PC-3 (cell line): Measurements from ENCODE around the gene QPCT. TPM values are rescaled to one million over a fixed set of nuclear protein-coding genes. Genes with fewer than 3 reads are reported as not detected.
A peak's percentile ranks its signal among the peaks of the same experiment; 100 is the strongest.

Source experiments
- ATAC-seq: fragments of 200-7000 bp; cut with Tn5 transposase; 2 replicates; pipeline ENCODE4 v1.9.1; 2020; ENCODE audit warnings: mild to moderate bottlenecking, moderate library complexity
- BruUV-seq: library from RNA; stranded (reverse); fragments of 400-500 nt; replicated peaks from 2 replicates; lab custom pipeline; 2021; lab: Mats Ljungman, UMichigan
- CTCF ChIA-PET: fragments of 300-600 bp; sonication (Branson Sonifier 250); formaldehyde crosslinking; loops from one replicate; lab custom pipeline; 2022; ENCODE audit warnings: antibody characterized with exemption; lab: Charles Lee
- POLR2A ChIA-PET: fragments of 300-600 bp; sonication (Branson Sonifier 250); formaldehyde crosslinking; loops from one replicate; lab custom pipeline; 2022; ENCODE audit warnings: antibody characterized with exemption; ENCODE audit not compliant: unreplicated experiment; lab: Charles Lee
- DNase-seq: peaks from one replicate; pipeline ENCODE4 v3.0.0-alpha.2; 2015
- H2AFZ ChIP-seq: fragments of 300-600 bp; sonication (generic); 2 replicates; pipeline ENCODE4 v1.6.0; 2016; ENCODE audit warnings: antibody characterized with exemption, low read length
- H3F3A ChIP-seq: fragments of 300-600 bp; sonication (generic); one replicate; pipeline ENCODE4 v1.6.0; 2017; ENCODE audit warnings: antibody characterized with exemption, low read length, control low read depth, mild to moderate bottlenecking; ENCODE audit not compliant: unreplicated experiment
- H3K27ac ChIP-seq: fragments of 300-600 bp; sonication (generic); 2 replicates; pipeline ENCODE4 v1.5.1; 2016; ENCODE audit warnings: mild to moderate bottlenecking, low read length
- H3K27me3 ChIP-seq: fragments of 300-600 bp; sonication (generic); 2 replicates; pipeline ENCODE4 v1.6.1; 2016; ENCODE audit warnings: low read length, mixed read lengths
- H3K36me3 ChIP-seq: fragments of 300-600 bp; sonication (generic); 2 replicates; pipeline ENCODE4 v1.6.1; 2016; ENCODE audit warnings: low read depth, mixed run types, low read length, mixed read lengths
- H3K4me1 ChIP-seq: fragments of 300-600 bp; sonication (generic); 2 replicates; pipeline ENCODE4 v1.5.1; 2016; ENCODE audit warnings: low read length; ENCODE audit not compliant: insufficient read depth
- H3K4me2 ChIP-seq: fragments of 300-600 bp; sonication (generic); 2 replicates; pipeline ENCODE4 v1.6.0; 2016; ENCODE audit warnings: low read length
- H3K4me3 ChIP-seq: fragments of 300-600 bp; sonication (generic); 2 replicates; pipeline ENCODE4 v1.5.1; 2016; ENCODE audit warnings: mild to moderate bottlenecking, low read length, mixed read lengths
- H3K79me2 ChIP-seq: fragments of 300-600 bp; sonication (generic); 2 replicates; pipeline ENCODE4 v1.6.1; 2017; ENCODE audit warnings: low read length, mixed read lengths
- H3K9ac ChIP-seq: fragments of 300-600 bp; sonication (generic); 2 replicates; pipeline ENCODE4 v1.6.0; 2016; ENCODE audit warnings: mild to moderate bottlenecking, low read length
- H3K9me2 ChIP-seq: fragments of 300-600 bp; sonication (generic); replicated peaks from 2 replicates; pipeline ENCODE4 v1.6.1; 2016; ENCODE audit warnings: mixed run types, low read length, mixed read lengths
- H3K9me3 ChIP-seq: fragments of 300-600 bp; sonication (generic); 2 replicates; pipeline ENCODE4 v1.6.1; 2016; ENCODE audit warnings: low read length, mixed read lengths
- H4K20me1 ChIP-seq: fragments of 300-600 bp; sonication (generic); 2 replicates; pipeline ENCODE4 v1.6.1; 2016; ENCODE audit warnings: low read length, mixed read lengths
- EZH2 ChIP-seq: fragments of 300-600 bp; sonication (generic); IDR thresholded peaks from one replicate; pipeline ENCODE4 v1.6.1; 2017; ENCODE audit warnings: antibody characterized with exemption, mild to moderate bottlenecking, low read length; ENCODE audit not compliant: unreplicated experiment
- EZH2phosphoT487 ChIP-seq: fragments of 300-600 bp; sonication (generic); IDR thresholded peaks from 2 replicates; pipeline ENCODE4 v1.6.1; 2018; ENCODE audit warnings: mild to moderate bottlenecking, antibody characterized with exemption, low read length, borderline replicate concordance
- intact Hi-C: fragments of 100-400 bp; cut with micrococcal nuclease; formaldehyde crosslinking; loops from 2 replicates; pipeline ENCODE4 v1.9.0; 2023
- total RNA-seq: library from RNA; depleted of rRNA; stranded (reverse); fragments of >200 nt; gene quantifications from 2 replicates; pipeline ENCODE4 v1.2.3, GENCODE V29; 2014
- TF ChIP-seq, protein P1 (sequence below): fragments of 300-600 bp; sonication (generic); conservative IDR thresholded peaks from 2 replicates; pipeline ENCODE4 v1.5.1; 2017; ENCODE audit warnings: antibody characterized with exemption, low read depth, mild to moderate bottlenecking, low read length

QPCT gene
- total RNA-seq, 1 experiment from 2014 or later: not detected

GRCh38 chr2:37417321-37417720, 72.9 kb downstream of the QPCT start:
- Histone ChIP-seq H3K4me3 (no peak overlapping the region), H2AFZ (no peak overlapping the region), H4K20me1 (no peaks in the 10 kb centered on the region), H3K9ac (no peak overlapping the region), H3K4me2 (no peak overlapping the region), H3K79me2 (no peaks in the 10 kb centered on the region), H3F3A (no peaks in the 10 kb centered on the region), H3K36me3 (no peaks in the 10 kb centered on the region), H3K9me2 (no peaks in the 10 kb centered on the region), H3K9me3 (no peaks in the 10 kb centered on the region), H3K4me1 (peaks cover 17% of the 10 kb centered on the region), H3K27me3 (no peaks in the 10 kb centered on the region), H3K27ac (no peak overlapping the region)
- POLR2A ChIA-PET: no interaction called here
- BruUV-seq: no TSS peak
- ATAC-seq (no peak; the same call in 1 of the 2 replicates), DNase-seq (no peak)
- CTCF ChIA-PET: no interaction called here
- TF ChIP-seq EZH2: no peak
- TF ChIP-seq EZH2phosphoT487: no peak
- TF ChIP-seq, protein P1, sequence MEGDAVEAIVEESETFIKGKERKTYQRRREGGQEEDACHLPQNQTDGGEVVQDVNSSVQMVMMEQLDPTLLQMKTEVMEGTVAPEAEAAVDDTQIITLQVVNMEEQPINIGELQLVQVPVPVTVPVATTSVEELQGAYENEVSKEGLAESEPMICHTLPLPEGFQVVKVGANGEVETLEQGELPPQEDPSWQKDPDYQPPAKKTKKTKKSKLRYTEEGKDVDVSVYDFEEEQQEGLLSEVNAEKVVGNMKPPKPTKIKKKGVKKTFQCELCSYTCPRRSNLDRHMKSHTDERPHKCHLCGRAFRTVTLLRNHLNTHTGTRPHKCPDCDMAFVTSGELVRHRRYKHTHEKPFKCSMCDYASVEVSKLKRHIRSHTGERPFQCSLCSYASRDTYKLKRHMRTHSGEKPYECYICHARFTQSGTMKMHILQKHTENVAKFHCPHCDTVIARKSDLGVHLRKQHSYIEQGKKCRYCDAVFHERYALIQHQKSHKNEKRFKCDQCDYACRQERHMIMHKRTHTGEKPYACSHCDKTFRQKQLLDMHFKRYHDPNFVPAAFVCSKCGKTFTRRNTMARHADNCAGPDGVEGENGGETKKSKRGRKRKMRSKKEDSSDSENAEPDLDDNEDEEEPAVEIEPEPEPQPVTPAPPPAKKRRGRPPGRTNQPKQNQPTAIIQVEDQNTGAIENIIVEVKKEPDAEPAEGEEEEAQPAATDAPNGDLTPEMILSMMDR: no peak
- intact Hi-C loops: loop anchor here (5.0 to 10.0 kb wide), 2 partner anchors 170 to 227 kb away; no protein-coding TSS in a partner anchor

DNA sequence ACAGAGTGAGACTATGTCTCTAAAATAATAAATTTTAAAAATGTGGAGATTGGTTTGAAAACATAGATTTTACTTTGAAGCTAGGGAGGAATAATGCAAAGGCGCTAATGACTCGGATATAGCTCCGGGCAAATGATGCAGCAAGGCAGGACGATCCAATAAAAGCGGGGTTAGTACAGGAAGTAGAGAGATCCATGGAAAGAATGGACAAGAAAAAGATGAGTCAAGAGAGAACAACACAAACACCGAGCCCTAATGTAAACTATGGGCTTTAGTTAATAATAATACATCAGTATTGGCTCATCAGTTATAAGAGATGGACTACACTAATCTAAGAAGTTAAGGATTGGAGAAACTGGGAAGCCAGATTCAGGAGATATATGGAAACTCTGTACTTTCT, 74.5 kb downstream of the QPCT start:
- H3K4me2 ChIP-seq: no peak overlapping the region
- no peak overlapping the region for H3K4me3 ChIP-seq
- intact Hi-C loops: loop anchor here (5.0 to 10.0 kb wide), 2 partner anchors 168 to 226 kb away; no protein-coding TSS in a partner anchor
- no peaks in the 10 kb centered on the region for H3K9me2 ChIP-seq
- TF ChIP-seq, protein P1: no peak
- TF ChIP-seq EZH2 (no peak), EZH2phosphoT487 (no peak)
- no peak overlapping the region for H2AFZ ChIP-seq
- H4K20me1 ChIP-seq: no peaks in the 10 kb centered on the region
- no TSS peak for BruUV-seq
- peak; percentile 64 for DNase-seq
- CTCF ChIA-PET: no interaction called here
- H3F3A ChIP-seq: no peaks in the 10 kb centered on the region
- no peak overlapping the region for H3K9ac ChIP-seq
- no peak overlapping the region for H3K27ac ChIP-seq
- peak; percentile 56 for ATAC-seq
- no peaks in the 10 kb centered on the region for H3K9me3 ChIP-seq
- POLR2A ChIA-PET: no interaction called here
- H3K27me3 ChIP-seq: no peaks in the 10 kb centered on the region
- H3K36me3 ChIP-seq: no peaks in the 10 kb centered on the region
- H3K4me1 ChIP-seq: peaks cover 17% of the 10 kb centered on the region
- no peaks in the 10 kb centered on the region for H3K79me2 ChIP-seq

DNA sequence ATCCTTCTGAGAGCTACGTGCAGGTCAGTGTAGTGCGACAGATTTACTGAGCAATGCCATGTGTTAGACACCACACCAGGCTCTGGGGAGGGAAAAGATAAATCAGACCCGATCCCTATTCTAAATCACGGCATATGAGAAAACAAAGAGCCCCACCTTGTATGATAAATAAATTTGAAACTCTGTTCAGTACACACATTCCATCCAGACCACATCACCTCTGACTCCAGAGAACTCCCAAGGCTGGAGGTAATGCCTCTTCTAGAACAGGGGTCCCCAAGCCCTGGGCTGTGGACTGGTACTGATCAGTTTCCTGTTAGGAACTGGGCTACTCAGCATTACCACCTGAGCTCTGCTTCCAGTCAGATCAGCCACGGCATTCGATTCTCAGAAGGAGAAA, 77.3 kb downstream of the QPCT start:
- ChIA-PET CTCF (no interaction called here), POLR2A (no interaction called here)
- no TSS peak for BruUV-seq
- H3K27me3 ChIP-seq: no peaks in the 10 kb centered on the region
- TF ChIP-seq, protein P1: no peak
- TF ChIP-seq EZH2phosphoT487: no peak
- TF ChIP-seq EZH2: no peak
- DNase-seq (no peak), ATAC-seq (no peak)
- no peak overlapping the region for H3K9ac ChIP-seq
- no peak overlapping the region for H3K4me2 ChIP-seq
- no peaks in the 10 kb centered on the region for H4K20me1 ChIP-seq
- intact Hi-C loops: no loop called here
- no peaks in the 10 kb centered on the region for H3K9me2 ChIP-seq
- H2AFZ ChIP-seq: no peak overlapping the region
- no peaks in the 10 kb centered on the region for H3K79me2 ChIP-seq
- H3F3A ChIP-seq: no peaks in the 10 kb centered on the region
- peaks cover 9% of the 10 kb centered on the region for H3K4me1 ChIP-seq
- H3K9me3 ChIP-seq: no peaks in the 10 kb centered on the region
- H3K36me3 ChIP-seq: no peaks in the 10 kb centered on the region
- no peak overlapping the region for H3K4me3 ChIP-seq
- no peak overlapping the region for H3K27ac ChIP-seq
